ENCODE results near the gene DNASE1. TPM values are rescaled to one million over a fixed set of nuclear protein-coding genes. Genes with fewer than 3 reads are reported as not detected.
A peak's percentile ranks its signal among the peaks of the same experiment; 100 is the strongest.

DNASE1 gene
- total RNA-seq, 1 experiment from 2014 or later, result 13.9 TPM

DNA sequence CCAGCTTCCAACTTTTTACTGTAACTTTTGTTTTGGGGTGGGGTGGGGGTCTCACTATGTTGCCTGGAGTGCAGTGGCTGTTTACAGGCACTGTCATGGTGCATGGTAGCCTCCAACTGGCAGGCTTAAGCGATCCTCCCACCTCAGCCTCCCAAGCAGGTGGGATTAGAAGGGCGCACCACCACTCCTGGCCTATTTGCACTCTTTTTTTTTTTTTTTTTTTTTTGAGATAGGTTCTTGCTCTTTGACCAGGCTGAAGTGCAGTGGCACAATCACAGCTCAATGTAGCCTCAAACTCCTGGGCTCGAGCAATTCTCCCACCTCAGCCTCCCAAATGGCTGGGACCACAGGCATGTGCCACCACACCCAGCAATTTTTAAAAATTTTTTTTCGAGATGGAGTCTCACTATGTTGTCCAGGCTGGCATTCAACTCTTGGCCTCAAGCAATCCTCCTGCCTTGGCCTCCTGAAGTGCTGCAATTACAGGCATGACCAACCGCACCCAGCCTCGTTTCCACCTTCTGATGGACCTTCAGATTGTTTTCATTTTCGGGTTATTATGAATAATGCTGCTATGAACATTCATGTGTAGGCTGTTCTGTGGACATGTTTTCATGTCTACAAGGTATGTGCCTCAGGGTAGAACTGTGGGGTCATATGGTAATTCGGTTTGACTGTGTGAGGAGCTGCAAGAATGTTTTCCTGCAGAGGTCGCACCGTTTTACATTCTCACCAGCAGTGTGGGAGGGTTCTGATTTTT lies 51.9 kb downstream of the DNASE1 start:
- ChIA-PET CTCF (no interaction called here), POLR2A (interaction anchor here (0.7 kb wide), 1 partner anchor 23 kb away, joined by 3 read pairs; no protein-coding TSS in a partner anchor)
- Mint-ChIP-seq H3K4me1 (no peaks in the 10 kb centered on the region), H3K27ac (peak overlapping the region; percentile 41; the same call in 1 of the 2 replicates), H3K9me3 (no peaks in the 10 kb centered on the region), H3K4me3 (no peak overlapping the region), H3K27me3 (ENCODE audit: low read depth) (no peaks in the 10 kb centered on the region), H3K36me3 (peaks cover 7% of the 10 kb centered on the region; the same call in 1 of the 2 replicates)
- peak; percentile 41; the same call in 1 of the 2 replicates for TF ChIP-seq ZNF121 (CRISPR knock-in tag; IDR thresholded peaks at IDR 0.05)
- TF ChIP-seq, protein P1, sequence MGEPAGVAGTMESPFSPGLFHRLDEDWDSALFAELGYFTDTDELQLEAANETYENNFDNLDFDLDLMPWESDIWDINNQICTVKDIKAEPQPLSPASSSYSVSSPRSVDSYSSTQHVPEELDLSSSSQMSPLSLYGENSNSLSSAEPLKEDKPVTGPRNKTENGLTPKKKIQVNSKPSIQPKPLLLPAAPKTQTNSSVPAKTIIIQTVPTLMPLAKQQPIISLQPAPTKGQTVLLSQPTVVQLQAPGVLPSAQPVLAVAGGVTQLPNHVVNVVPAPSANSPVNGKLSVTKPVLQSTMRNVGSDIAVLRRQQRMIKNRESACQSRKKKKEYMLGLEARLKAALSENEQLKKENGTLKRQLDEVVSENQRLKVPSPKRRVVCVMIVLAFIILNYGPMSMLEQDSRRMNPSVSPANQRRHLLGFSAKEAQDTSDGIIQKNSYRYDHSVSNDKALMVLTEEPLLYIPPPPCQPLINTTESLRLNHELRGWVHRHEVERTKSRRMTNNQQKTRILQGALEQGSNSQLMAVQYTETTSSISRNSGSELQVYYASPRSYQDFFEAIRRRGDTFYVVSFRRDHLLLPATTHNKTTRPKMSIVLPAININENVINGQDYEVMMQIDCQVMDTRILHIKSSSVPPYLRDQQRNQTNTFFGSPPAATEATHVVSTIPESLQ (CRISPR knock-in tag; IDR thresholded peaks at IDR 0.05), result no peak
- TF ChIP-seq, protein P2, sequence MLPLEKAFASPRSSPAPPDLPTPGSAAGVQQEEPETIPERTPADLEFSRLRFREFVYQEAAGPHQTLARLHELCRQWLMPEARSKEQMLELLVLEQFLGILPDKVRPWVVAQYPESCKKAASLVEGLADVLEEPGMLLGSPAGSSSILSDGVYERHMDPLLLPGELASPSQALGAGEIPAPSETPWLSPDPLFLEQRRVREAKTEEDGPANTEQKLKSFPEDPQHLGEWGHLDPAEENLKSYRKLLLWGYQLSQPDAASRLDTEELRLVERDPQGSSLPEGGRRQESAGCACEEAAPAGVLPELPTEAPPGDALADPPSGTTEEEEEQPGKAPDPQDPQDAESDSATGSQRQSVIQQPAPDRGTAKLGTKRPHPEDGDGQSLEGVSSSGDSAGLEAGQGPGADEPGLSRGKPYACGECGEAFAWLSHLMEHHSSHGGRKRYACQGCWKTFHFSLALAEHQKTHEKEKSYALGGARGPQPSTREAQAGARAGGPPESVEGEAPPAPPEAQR (CRISPR knock-in tag; IDR thresholded peaks at IDR 0.05), result no peak
- no peak for DNase-seq (ENCODE audit: low spot score)
- peak; percentile 36; the same call in 1 of the 2 replicates for ATAC-seq

Other genes with a start within 250 kb of the DNASE1 start
- gene ZNF597, start 211.2 kb upstream of the DNASE1 start, total RNA-seq (2021), result 1.3 to 2.2 TPM (median 1.4 TPM) in 3 replicates
- 44.8 to 50.3 TPM (median 46.4 TPM) in 3 replicates for gene NAA60, start 211.0 kb upstream of the DNASE1 start, total RNA-seq (2021)
- not detected in 3 replicates for gene C16orf90, start 159.2 kb upstream of the DNASE1 start, total RNA-seq (2021)
- gene CLUAP1, start 153.7 kb upstream of the DNASE1 start, total RNA-seq (2021), result 11.1 to 13.7 TPM (median 12.6 TPM) in 3 replicates
- 0.23 to 0.66 TPM (median 0.26 TPM) in 3 replicates for gene NLRC3, start 77.3 kb upstream of the DNASE1 start, total RNA-seq (2021)
- gene SLX4, start 43.1 kb upstream of the DNASE1 start, total RNA-seq (2021), result 16.3 to 18.0 TPM (median 16.7 TPM) in 3 replicates
- 275 to 290 TPM (median 285 TPM) in 3 replicates for gene TRAP1, start 62.8 kb downstream of the DNASE1 start, total RNA-seq (2021)
- 46.3 to 53.4 TPM (median 49.6 TPM) in 3 replicates for gene CREBBP, start 226.0 kb downstream of the DNASE1 start, total RNA-seq (2021)

Measured in WTC11 (cell line).